AG04450 (cell line): ENCODE results near the gene PCBP4. TPM values are rescaled to one million over a fixed set of nuclear protein-coding genes. Genes with fewer than 3 reads are reported as not detected.

Source experiments
- CTCF ChIA-PET: fragments of 300-600, 350-600 bp; formaldehyde crosslinking; extraction: SDS; loops from one replicate; lab custom pipeline; 2022; ENCODE audit warnings: antibody characterized with exemption, inconsistent platforms; lab: Charles Lee
- POLR2A ChIA-PET: fragments of 350-600 bp; formaldehyde crosslinking; extraction: SDS; loops from one replicate; lab custom pipeline; 2021; ENCODE audit warnings: antibody characterized with exemption, inconsistent platforms; lab: Yijun Ruan, JAX
- DNase-seq: peaks from one replicate; pipeline ENCODE4 v3.0.0-alpha.2; 2011; ENCODE audit warnings: low read depth, low spot score
- H3K27ac ChIP-seq: one replicate; pipeline ENCODE4 v1.5.1; 2012; ENCODE audit warnings: low read depth, low read length, control low read depth
- H3K27me3 ChIP-seq: one replicate; pipeline ENCODE4 v1.6.0; 2012; ENCODE audit warnings: low read length; ENCODE audit not compliant: control insufficient read depth, insufficient read depth
- H3K4me3 ChIP-seq: 2 replicates; pipeline ENCODE4 v1.5.1; 2011; ENCODE audit warnings: mild to moderate bottlenecking, low read depth, low read length, control low read depth
- H3K9me3 ChIP-seq: 2 replicates; pipeline ENCODE4 v1.5.1; 2012; ENCODE audit warnings: low read length; ENCODE audit not compliant: control insufficient read depth, insufficient read depth
- polyA plus RNA-seq: library from polyadenylated mRNA; depleted of rRNA; stranded (reverse); fragments of >200 nt; gene quantifications from 2 replicates; pipeline ENCODE4 v1.2.3, GENCODE V29; 2011
- TF ChIP-seq, protein P1 (sequence below): IDR thresholded peaks from 2 replicates; pipeline ENCODE4 v1.5.1; 2011; ENCODE audit warnings: low read depth, low read length, control low read depth, inconsistent platforms

PCBP4 gene
- polyA plus RNA-seq, 1 experiment = 54.6 TPM

GRCh38 chr3:51959651-51960050 lies 7.6 kb downstream of the PCBP4 start:
- TF ChIP-seq, protein P1, sequence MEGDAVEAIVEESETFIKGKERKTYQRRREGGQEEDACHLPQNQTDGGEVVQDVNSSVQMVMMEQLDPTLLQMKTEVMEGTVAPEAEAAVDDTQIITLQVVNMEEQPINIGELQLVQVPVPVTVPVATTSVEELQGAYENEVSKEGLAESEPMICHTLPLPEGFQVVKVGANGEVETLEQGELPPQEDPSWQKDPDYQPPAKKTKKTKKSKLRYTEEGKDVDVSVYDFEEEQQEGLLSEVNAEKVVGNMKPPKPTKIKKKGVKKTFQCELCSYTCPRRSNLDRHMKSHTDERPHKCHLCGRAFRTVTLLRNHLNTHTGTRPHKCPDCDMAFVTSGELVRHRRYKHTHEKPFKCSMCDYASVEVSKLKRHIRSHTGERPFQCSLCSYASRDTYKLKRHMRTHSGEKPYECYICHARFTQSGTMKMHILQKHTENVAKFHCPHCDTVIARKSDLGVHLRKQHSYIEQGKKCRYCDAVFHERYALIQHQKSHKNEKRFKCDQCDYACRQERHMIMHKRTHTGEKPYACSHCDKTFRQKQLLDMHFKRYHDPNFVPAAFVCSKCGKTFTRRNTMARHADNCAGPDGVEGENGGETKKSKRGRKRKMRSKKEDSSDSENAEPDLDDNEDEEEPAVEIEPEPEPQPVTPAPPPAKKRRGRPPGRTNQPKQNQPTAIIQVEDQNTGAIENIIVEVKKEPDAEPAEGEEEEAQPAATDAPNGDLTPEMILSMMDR = no peak
- POLR2A ChIA-PET = no interaction called here

GRCh38 chr3:51958603-51959521 lies 8.4 kb downstream of the PCBP4 start:
- H3K9me3 ChIP-seq = no peaks in the 10 kb centered on the region; the same call in 1 of the 2 replicates
- no peak overlapping the region for H3K4me3 ChIP-seq
- POLR2A ChIA-PET = no interaction called here
- CTCF ChIA-PET = no interaction called here
- DNase-seq = no peak
- H3K27ac ChIP-seq = no peak overlapping the region
- TF ChIP-seq, protein P1 = no peak
- H3K27me3 ChIP-seq = no peaks in the 10 kb centered on the region

More at GRCh38 chr3:51959651-51960050, 7.6 kb downstream of the PCBP4 start:
- CTCF ChIA-PET = no interaction called here
- Histone ChIP-seq H3K27ac (no peak overlapping the region), H3K27me3 (no peaks in the 10 kb centered on the region), H3K4me3 (no peak overlapping the region), H3K9me3 (no peaks in the 10 kb centered on the region; the same call in 1 of the 2 replicates)
- DNase-seq = no peak

GRCh38 chr3:51957520-51958205 lies 9.6 kb downstream of the PCBP4 start:
- ChIA-PET POLR2A (no interaction called here), CTCF (interaction anchor here (0.7 to 1.0 kb wide), 2 partner anchors 12 to 15 kb away, joined by 3 read pairs; no protein-coding TSS in a partner anchor)
- Histone ChIP-seq H3K27ac (no peak overlapping the region), H3K27me3 (no peaks in the 10 kb centered on the region), H3K9me3 (no peaks in the 10 kb centered on the region; the same call in 1 of the 2 replicates), H3K4me3 (no peak overlapping the region)
- no peak for DNase-seq
- TF ChIP-seq, protein P1 = no peak

GRCh38 chr3:51955893-51956770 lies 11.1 kb downstream of the PCBP4 start:
- Histone ChIP-seq H3K27ac (no peak overlapping the region), H3K9me3 (no peaks in the 10 kb centered on the region; the same call in 1 of the 2 replicates), H3K4me3 (no peak overlapping the region), H3K27me3 (no peaks in the 10 kb centered on the region)
- ChIA-PET POLR2A (no interaction called here), CTCF (interaction anchor here (1.0 kb wide), 1 partner anchor 14 kb away, joined by 3 read pairs; no protein-coding TSS in a partner anchor)
- DNase-seq = no peak
- TF ChIP-seq, protein P1 = peak; percentile 49
